Choroid plexus epithelial cell (primary cell): ENCODE data around the gene ASZ1.
A peak's percentile ranks its signal among the peaks of the same experiment; 100 is the strongest.

Source experiments
- DNase-seq: peaks from one replicate; pipeline ENCODE4 v3.0.0-alpha.2; 2010; ENCODE audit warnings: low read depth
- H3K4me3 ChIP-seq: 2 replicates; pipeline ENCODE4 v1.5.1; 2011; ENCODE audit warnings: low read depth, mild to moderate bottlenecking, control low read depth, low read length, moderate library complexity
- TF ChIP-seq, protein P1 (sequence below): conservative IDR thresholded peaks from 2 replicates; pipeline ENCODE4 v1.5.1; 2011; ENCODE audit warnings: low read depth, mild to moderate bottlenecking, control low read depth, inconsistent platforms, low read length, moderate library complexity

The ASZ1 gene

DNA sequence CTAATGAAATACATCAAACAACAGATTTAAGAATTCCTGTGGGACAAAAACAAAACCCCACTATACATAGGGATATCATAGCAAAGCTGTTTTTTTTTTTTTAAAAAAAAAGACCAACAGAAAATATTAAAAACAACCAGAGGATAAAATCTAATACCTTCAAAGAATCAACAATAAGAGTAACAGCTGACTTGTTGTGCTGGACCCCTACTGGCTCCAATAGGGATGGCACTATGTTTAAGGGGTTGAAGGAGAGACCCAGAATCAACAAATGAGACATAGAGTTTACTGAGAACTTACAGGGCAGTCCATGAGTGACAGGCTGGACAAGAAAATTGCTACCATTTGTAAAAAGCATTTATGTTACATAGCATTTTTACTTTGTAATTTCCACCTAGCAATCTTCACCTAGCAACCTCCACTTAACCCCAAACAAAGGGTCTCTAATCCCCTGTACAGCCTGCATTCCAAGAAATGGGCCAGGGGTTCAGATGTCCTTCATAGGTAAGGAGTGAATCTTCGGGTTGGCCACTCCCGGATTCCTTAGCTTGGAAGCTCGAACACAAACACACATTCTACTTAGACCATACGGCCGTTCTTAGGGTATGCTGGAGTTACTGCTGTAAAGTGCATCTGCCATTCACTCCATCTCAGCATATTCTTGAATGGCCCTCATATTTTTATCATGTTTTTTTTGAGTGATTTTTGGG is 25.8 kb downstream of the ASZ1 start:
- no peak overlapping the region for H3K4me3 ChIP-seq
- peak; percentile 38 for DNase-seq
- TF ChIP-seq, protein P1, sequence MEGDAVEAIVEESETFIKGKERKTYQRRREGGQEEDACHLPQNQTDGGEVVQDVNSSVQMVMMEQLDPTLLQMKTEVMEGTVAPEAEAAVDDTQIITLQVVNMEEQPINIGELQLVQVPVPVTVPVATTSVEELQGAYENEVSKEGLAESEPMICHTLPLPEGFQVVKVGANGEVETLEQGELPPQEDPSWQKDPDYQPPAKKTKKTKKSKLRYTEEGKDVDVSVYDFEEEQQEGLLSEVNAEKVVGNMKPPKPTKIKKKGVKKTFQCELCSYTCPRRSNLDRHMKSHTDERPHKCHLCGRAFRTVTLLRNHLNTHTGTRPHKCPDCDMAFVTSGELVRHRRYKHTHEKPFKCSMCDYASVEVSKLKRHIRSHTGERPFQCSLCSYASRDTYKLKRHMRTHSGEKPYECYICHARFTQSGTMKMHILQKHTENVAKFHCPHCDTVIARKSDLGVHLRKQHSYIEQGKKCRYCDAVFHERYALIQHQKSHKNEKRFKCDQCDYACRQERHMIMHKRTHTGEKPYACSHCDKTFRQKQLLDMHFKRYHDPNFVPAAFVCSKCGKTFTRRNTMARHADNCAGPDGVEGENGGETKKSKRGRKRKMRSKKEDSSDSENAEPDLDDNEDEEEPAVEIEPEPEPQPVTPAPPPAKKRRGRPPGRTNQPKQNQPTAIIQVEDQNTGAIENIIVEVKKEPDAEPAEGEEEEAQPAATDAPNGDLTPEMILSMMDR = peak; percentile 59

DNA sequence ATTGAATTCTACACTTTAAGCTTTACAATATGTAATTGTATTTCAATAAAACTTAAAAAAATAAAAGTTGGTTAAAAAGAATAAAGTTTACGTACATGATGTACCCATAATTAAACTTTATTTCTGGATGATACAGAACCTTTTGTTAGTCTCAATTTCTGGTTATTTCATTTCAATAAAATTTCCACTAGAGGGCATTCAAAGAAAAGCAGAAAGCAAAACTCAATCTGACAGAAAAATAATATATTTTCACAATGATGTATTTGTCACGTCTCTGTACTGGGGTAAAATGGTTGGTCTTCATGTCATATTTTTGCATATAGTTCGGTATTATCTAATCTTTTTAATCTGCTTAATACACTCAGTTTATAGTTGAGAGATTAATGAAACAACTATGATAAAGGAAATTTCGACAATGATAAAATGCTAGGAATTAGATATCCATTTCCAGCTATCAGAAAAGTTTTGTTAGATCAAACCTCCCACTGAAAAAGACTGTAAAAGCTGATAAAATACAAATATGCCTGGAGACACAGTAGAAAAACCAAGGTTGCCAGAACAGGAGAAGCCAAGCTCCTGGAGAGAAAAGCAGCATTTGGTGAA is 27.4 kb downstream of the ASZ1 start:
- peak; percentile 27 for DNase-seq
- TF ChIP-seq, protein P1 = peak; percentile 51

DNA sequence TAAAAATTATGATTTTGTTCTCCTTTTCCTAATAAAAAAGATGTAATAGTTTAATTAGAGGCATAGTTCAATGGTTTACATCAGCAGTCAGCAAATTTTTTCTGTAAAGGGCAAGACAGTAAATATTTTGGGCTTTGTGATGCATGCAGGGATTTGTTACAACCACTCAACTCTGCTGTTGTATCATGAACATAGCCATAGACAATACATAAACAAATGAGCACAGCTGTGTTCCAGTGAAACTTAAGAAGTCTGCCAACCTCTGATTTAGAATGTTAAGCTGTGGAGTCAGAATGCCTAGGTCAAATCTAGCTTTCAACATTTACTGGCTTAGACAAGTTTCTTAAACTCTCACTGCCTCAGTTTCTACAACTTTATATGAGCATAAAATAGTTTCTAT is 31.6 kb downstream of the ASZ1 start:
- DNase-seq = peak; percentile 8
- no peak overlapping the region for H3K4me3 ChIP-seq
- TF ChIP-seq, protein P1 = no peak

More for the DNA sequence above, 27.4 kb downstream of the ASZ1 start:
- no peak overlapping the region for H3K4me3 ChIP-seq

DNA sequence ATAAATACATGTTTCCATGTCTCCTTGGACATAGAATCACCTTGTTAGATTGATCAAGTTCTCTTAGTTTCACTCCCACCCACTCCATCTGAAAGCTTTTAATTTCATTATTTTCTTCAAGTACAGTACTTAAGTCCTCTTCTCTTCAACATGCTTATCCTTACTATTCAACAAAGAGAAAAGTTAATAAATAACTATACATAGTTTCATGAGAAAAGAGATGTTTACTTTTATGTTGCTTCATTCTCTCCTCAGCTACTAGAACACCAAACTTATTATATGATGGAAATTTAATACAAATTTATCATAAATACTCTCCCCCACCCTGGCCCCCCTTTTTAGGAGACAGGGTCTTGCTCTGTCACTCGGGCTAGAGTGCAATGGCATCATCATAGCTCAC is 33.5 kb downstream of the ASZ1 start:
- DNase-seq = no peak
- H3K4me3 ChIP-seq = no peak overlapping the region
- TF ChIP-seq, protein P1 = no peak

DNA sequence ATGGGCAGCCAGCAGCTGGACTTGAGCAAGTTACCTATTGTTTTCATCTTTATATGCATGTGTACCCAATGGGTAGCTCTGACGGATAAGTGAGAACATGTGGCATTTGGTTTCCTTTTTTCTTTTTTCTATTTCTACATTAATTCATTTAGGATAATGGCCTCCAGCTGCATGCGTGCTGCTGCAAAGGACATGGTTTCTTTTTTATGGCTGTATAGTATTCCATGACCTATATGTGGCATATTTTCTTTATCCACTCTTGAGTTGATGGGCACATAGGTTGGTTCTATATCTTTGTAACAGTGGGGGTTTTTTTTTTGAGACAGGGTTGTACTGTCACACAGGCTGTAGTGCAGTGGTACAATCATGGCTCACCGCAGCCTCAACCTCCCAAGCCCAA is 37.4 kb downstream of the ASZ1 start:
- no peak overlapping the region for H3K4me3 ChIP-seq
- DNase-seq = no peak
- TF ChIP-seq, protein P1 = no peak

DNA sequence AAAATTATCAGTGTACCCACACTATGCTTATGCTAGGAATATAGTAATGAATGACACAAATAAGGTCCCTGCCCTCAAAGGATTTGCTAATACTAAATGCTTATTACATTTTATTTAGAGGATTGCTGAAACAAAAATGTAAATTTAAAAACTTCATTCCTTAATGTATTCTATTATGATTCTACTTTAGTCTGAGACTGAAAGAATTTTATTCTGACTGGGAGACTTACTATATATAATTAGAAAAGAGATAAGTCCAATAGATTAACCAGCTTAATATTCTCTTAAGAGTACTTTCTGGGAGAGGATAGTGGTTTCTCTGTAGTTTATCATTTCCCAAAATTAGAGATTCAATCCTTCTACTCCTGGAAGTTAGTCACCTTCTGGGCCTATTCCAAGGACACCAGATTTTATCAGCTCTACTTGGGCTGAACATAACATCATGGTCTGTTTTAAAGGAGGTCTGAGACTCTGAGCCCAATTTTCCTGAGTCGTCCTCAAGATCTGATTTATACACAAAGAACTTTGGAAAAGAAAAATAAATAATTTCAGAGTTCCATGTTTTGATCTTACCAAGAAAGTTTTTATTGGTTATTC is 41.1 kb downstream of the ASZ1 start:
- DNase-seq = no peak
- TF ChIP-seq, protein P1 = no peak
- H3K4me3 ChIP-seq = no peak overlapping the region
